Tibial artery (tissue), 4 donors: ENCODE data around the gene AKAP5.
"Not testable (repeated sequence)": the region's sequence is repeated elsewhere in the genome, so short reads cannot be mapped to it uniquely, and the experiment has no call there.

Source experiments
- DNase-seq, 2 donors: peaks; one replicate each; pipeline ENCODE4 v3.0.0-alpha.2; 2019
- H3K27ac ChIP-seq, 2 donors: fragments of 200-600 bp; sonication (generic) in 1 of 2; 1 replicate in 1 of 2; 2 replicates in 1 of 2; pipeline ENCODE4 v1.5.1; 2018 to 2019; ENCODE audit warnings: mild to moderate bottlenecking in 1 of 2
- H3K27me3 ChIP-seq, 2 donors: fragments of 200-600 bp; sonication (generic) in 1 of 2; one replicate each; pipeline versions ENCODE4 v1.5.1 to v1.6.0; 2016 to 2019
- H3K36me3 ChIP-seq, 3 donors: fragments of 200-600 bp; sonication (generic) in 2 of 3; one replicate each; pipeline ENCODE4 v1.5.1; 2016 to 2019; ENCODE audit warnings: mild to moderate bottlenecking in 2 of 3
- H3K4me1 ChIP-seq, 4 donors: fragments of 200-600 bp; sonication (generic) in 2 of 4; 1 replicate in 3 of 4; 2 replicates in 1 of 4; pipeline ENCODE4 v1.5.1; 2016 to 2019
- H3K4me3 ChIP-seq, 2 donors: fragments of 200-600 bp; sonication (generic) in 1 of 2; 1 replicate in 1 of 2; 2 replicates in 1 of 2; pipeline ENCODE4 v1.5.1; 2018 to 2019; ENCODE audit warnings: mild to moderate bottlenecking in 2 of 2
- H3K9me3 ChIP-seq, 3 donors: fragments of 200-600 bp; sonication (generic) in 1 of 3; one replicate each; pipeline ENCODE4 v1.5.1; 2016 to 2019
- intact Hi-C: fragments of 100-400 bp; cut with DNase I; formaldehyde crosslinking; loops from one replicate; pipeline ENCODE4 v1.15.0; 2023; ENCODE audit warnings: low total_unique reads
- TF ChIP-seq, protein P1 (sequence below), 2 experiments: fragments of 200-600 bp in 1 of 2; fragments of 450-650 bp in 1 of 2; IDR thresholded peaks; one replicate each; pipeline ENCODE4 v1.5.1; 2017 to 2019; ENCODE audit warnings: antibody characterized with exemption in 2 of 2, mild to moderate bottlenecking in 1 of 2, moderate library complexity in 1 of 2

AKAP5 gene

DNA sequence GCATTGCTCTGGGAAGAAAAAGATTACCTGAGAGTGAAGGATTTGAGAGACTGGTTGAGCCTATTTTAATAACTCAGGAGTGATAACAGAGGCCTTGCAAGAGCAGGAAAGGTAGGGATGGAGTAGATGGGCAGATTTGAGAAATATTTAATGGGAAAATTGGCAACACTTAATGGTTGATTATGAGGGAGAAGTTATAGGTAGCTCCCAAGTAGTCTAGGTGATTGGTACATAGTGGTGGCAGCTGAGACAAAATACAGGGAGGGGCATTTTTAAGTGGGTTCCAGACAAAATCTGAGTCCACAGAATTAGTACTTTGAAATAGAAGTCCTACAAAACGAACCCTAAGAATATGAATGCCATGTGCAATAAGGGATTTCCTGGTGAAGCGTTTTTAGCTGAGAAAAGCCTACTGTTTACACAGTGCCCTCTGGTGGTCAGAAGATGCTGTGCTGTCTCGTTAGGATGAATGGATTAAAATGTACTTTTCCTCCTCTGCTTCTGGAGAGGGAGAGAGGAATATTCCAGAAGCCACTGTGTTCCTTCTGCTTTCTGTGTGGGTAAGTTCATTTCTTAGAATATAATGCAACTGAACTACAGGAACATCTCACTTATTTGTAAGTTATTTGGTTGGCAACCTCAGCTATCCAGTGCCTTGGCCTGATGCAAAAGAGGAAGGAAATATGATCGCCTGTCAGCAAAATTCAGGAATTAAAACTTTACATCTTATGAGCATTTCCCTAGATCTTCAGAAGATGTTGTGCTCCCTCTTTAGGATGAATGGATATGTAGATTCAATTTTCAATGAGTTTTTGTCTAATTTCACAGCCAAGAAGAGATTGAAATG is 45.7 kb downstream of the AKAP5 start:
- H3K4me3 ChIP-seq: no peak overlapping the region
- no peaks in the 10 kb centered on the region for H3K9me3 ChIP-seq
- H3K27ac ChIP-seq: peak overlapping the region in 1 of 2 donors; percentile 2
- TF ChIP-seq, protein P1, sequence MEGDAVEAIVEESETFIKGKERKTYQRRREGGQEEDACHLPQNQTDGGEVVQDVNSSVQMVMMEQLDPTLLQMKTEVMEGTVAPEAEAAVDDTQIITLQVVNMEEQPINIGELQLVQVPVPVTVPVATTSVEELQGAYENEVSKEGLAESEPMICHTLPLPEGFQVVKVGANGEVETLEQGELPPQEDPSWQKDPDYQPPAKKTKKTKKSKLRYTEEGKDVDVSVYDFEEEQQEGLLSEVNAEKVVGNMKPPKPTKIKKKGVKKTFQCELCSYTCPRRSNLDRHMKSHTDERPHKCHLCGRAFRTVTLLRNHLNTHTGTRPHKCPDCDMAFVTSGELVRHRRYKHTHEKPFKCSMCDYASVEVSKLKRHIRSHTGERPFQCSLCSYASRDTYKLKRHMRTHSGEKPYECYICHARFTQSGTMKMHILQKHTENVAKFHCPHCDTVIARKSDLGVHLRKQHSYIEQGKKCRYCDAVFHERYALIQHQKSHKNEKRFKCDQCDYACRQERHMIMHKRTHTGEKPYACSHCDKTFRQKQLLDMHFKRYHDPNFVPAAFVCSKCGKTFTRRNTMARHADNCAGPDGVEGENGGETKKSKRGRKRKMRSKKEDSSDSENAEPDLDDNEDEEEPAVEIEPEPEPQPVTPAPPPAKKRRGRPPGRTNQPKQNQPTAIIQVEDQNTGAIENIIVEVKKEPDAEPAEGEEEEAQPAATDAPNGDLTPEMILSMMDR (IDR thresholded peaks at IDR 0.05): peak; percentile 83 to 88
- no peaks in the 10 kb centered on the region for H3K36me3 ChIP-seq
- DNase-seq: peak; percentile 75 to 79
- intact Hi-C loops: no loop called here
- H3K27me3 ChIP-seq: no peaks in the 10 kb centered on the region
- peaks cover 0 to 93% (median 25%) of the 10 kb centered on the region in 4 donors for H3K4me1 ChIP-seq

DNA sequence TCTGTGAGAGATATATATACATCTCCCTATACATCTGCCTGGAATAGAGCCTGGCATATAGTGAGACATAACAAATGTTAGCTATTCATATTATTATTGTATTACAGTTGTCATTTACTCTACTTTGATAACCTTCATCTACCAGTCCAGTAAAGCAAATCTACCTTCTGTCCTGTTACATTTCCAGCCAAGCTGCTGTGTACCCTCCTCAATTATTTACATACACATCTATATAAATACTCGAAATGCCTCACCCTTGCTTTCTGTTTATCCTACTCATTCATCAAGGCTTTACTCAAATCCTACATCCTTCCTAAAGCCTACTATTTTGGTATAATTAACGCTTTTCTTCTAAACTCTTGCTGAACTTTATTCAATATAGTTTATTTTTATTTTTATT is 48.0 kb downstream of the AKAP5 start:
- no peak for DNase-seq
- no peak overlapping the region for H3K27ac ChIP-seq
- no peak overlapping the region for H3K4me3 ChIP-seq
- TF ChIP-seq, protein P1 (IDR thresholded peaks at IDR 0.05): no peak
- intact Hi-C loops: no loop called here
- no peaks in the 10 kb centered on the region for H3K27me3 ChIP-seq
- H3K4me1 ChIP-seq: peaks cover 0 to 87% (median 22%) of the 10 kb centered on the region in 4 donors
- no peaks in the 10 kb centered on the region for H3K36me3 ChIP-seq
- no peaks in the 10 kb centered on the region for H3K9me3 ChIP-seq

DNA sequence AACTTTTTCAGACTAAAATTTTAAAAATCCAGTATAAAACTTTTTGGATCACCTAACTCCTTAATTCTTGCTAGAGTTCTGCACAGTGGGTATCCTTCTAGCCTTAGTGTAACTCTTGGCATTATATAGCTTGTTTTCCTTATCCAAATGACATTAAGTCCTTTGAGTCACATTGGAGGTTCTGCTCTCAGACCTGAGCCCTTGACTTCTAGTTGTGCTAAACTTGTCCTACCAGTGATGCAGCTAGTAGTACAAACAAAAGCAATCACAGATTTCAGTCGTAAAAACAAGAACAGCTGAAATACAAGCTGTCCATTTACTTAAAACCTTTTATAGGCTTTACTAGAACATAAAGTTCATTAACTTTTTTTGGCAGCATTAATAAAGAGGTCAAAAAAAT is 49.8 kb downstream of the AKAP5 start:
- Histone ChIP-seq H3K9me3 (no peaks in the 10 kb centered on the region), H3K36me3 (no peaks in the 10 kb centered on the region), H3K27me3 (no peaks in the 10 kb centered on the region), H3K4me1 (peaks cover 0 to 77% (median 22%) of the 10 kb centered on the region in 4 donors), H3K4me3 (no peak overlapping the region), H3K27ac (peak overlapping the region in 1 of 2 donors; percentile 11)
- TF ChIP-seq, protein P1 (IDR thresholded peaks at IDR 0.05): no peak
- DNase-seq: no peak
- intact Hi-C loops: no loop called here

DNA sequence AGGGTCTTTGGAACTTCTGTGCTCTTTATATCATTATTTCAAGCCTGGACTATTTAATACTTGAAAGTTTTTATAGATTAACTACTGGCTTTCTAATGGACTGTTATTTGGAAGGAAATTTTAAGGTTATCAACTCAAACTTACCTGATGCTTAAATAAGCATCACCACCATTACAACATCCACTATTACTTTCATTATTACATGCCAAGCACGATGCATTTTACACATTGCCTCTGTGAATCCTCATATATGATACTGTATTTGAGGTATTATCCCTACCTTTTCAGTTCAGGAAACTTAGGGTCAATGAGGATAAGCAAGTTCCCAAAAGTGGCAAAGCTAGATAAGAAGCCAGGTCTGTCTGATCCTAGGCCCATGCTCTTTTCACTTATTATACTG is 51.7 kb downstream of the AKAP5 start:
- no peak overlapping the region for H3K27ac ChIP-seq
- no peak for DNase-seq
- H3K36me3 ChIP-seq: peaks cover 0 to 6% (median 6%) of the 10 kb centered on the region in 3 donors
- intact Hi-C loops: no loop called here
- peaks cover 0 to 66% (median 13%) of the 10 kb centered on the region in 4 donors for H3K4me1 ChIP-seq
- TF ChIP-seq, protein P1 (IDR thresholded peaks at IDR 0.05): no peak
- H3K27me3 ChIP-seq: no peaks in the 10 kb centered on the region
- H3K9me3 ChIP-seq: no peaks in the 10 kb centered on the region
- H3K4me3 ChIP-seq: no peak overlapping the region

DNA sequence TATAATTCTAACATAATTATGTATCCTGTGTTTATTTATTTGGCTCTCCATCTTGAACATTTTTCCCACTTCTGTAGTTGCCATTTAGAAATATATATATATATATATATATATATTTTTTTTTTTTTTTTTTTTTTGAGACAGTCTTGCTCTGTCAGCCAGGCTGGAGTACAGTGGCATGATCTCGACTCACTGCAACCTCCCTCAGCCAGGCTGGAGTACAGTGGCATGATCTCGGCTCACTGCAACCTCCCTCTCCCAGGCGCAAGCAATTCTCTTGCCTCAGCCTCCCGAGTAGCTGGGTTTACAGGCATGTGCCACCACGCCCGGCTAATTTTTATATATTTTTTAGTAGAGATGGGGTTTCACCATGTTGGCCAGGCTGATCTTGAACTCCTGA is 52.4 kb downstream of the AKAP5 start:
- H3K36me3 ChIP-seq: peaks cover 2 to 13% (median 13%) of the 10 kb centered on the region in 3 donors
- DNase-seq, H3K9me3 ChIP-seq, H3K27ac ChIP-seq, H3K27me3 ChIP-seq, intact Hi-C loops, H3K4me3 ChIP-seq: not testable (repeated sequence)
- H3K4me1 ChIP-seq: peaks cover 0 to 59% (median 8%) of the 10 kb centered on the region in 4 donors

DNA sequence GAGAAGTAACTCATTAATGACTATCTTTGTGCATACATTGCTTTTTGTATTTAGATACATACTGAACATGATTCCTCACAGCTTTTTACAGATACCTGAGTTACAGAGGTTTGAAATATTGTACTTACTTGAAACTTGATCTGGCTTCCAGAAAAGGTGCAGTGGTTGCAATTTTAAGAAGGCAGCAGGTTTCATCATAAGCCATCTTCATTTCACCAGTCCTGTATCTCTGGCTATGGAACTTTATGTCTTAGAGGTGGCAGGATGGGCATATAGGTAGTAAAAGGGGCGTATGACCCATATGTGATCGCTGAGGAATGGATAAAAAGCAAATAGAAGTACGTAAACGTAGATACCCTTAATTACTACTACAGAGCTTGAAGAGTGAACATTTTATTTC is 52.9 kb downstream of the AKAP5 start:
- peaks cover 0 to 54% (median 8%) of the 10 kb centered on the region in 4 donors for H3K4me1 ChIP-seq
- no peaks in the 10 kb centered on the region for H3K9me3 ChIP-seq
- TF ChIP-seq, protein P1 (IDR thresholded peaks at IDR 0.05): no peak
- H3K27ac ChIP-seq: no peak overlapping the region
- no peaks in the 10 kb centered on the region for H3K27me3 ChIP-seq
- intact Hi-C loops: no loop called here
- DNase-seq: no peak
- H3K36me3 ChIP-seq: peaks cover 8 to 18% (median 16%) of the 10 kb centered on the region in 3 donors
- H3K4me3 ChIP-seq: no peak overlapping the region
